ENCODE measurements around the gene FURIN. TPM values are rescaled to one million over a fixed set of nuclear protein-coding genes. Genes with fewer than 3 reads are reported as not detected.
"Not testable (repeated sequence)": the region's sequence is repeated elsewhere in the genome, so short reads cannot be mapped to it uniquely, and the experiment has no call there.

Gene FURIN
- total and polyA plus RNA-seq, 2 donors, result 11.5 to 36.7 TPM

- Histone ChIP-seq H3K9me3 (ENCODE audit: control insufficient read depth in 2 of 2, insufficient read depth in 1 of 2, low read length in 1 of 2) (no peaks in the 10 kb centered on the region), H3K36me3 (ENCODE audit: control insufficient read depth in 2 of 2, insufficient read depth in 2 of 2, low read length in 1 of 2) (peaks cover 0 to 1% of the 10 kb centered on the region in 2 donors), H3K27ac (ENCODE audit: low read depth in 1 of 2, low read length in 1 of 2) (peak overlapping the region; percentile 43 to 87), H3K4me1 (ENCODE audit: control insufficient read depth in 2 of 2, insufficient read depth in 2 of 2, low read length in 2 of 2) (peaks cover 25 to 50% of the 10 kb centered on the region in 2 donors), H3K4me3 (ENCODE audit: low read length in 2 of 2) (peak overlapping the region; percentile 58 to 88), H3K27me3 (ENCODE audit: control insufficient read depth in 2 of 2, insufficient read depth in 1 of 2, low read length in 1 of 2) (peaks cover 0 to 7% of the 10 kb centered on the region in 2 donors)
- peak in 1 of 9 donors; percentile 40 for DNase-seq (ENCODE audit: low read depth in 6 of 9, low spot score in 9 of 9)
- WGBS, result 49% methylated on average over 19 of the region's 19 CpGs
Measured at GRCh38 chr15:90870354-90871138, 2.2 kb downstream of the FURIN start.

- Histone ChIP-seq H3K27me3 (ENCODE audit: control insufficient read depth in 2 of 2, insufficient read depth in 1 of 2, low read length in 1 of 2) (peaks cover 0 to 7% of the 10 kb centered on the region in 2 donors), H3K27ac (ENCODE audit: low read depth in 1 of 2, low read length in 1 of 2) (peak overlapping the region; percentile 43 to 87), H3K36me3 (ENCODE audit: control insufficient read depth in 2 of 2, insufficient read depth in 2 of 2, low read length in 1 of 2) (peaks cover under 1 to 8% of the 10 kb centered on the region in 2 donors), H3K4me1 (ENCODE audit: control insufficient read depth in 2 of 2, insufficient read depth in 2 of 2, low read length in 2 of 2) (peaks cover 25 to 50% of the 10 kb centered on the region in 2 donors), H3K4me3 (ENCODE audit: low read length in 2 of 2) (peak overlapping the region; percentile 58 to 88), H3K9me3 (ENCODE audit: control insufficient read depth in 2 of 2, insufficient read depth in 1 of 2, low read length in 1 of 2) (no peaks in the 10 kb centered on the region)
- WGBS, result 1% methylated on average over 71 of the region's 71 CpGs
- DNase-seq (ENCODE audit: low read depth in 6 of 9, low spot score in 9 of 9), result peak in 1 of 9 donors; percentile 53
Measured at GRCh38 chr15:90871139-90871715, 2.8 kb downstream of the FURIN start.

DNA sequence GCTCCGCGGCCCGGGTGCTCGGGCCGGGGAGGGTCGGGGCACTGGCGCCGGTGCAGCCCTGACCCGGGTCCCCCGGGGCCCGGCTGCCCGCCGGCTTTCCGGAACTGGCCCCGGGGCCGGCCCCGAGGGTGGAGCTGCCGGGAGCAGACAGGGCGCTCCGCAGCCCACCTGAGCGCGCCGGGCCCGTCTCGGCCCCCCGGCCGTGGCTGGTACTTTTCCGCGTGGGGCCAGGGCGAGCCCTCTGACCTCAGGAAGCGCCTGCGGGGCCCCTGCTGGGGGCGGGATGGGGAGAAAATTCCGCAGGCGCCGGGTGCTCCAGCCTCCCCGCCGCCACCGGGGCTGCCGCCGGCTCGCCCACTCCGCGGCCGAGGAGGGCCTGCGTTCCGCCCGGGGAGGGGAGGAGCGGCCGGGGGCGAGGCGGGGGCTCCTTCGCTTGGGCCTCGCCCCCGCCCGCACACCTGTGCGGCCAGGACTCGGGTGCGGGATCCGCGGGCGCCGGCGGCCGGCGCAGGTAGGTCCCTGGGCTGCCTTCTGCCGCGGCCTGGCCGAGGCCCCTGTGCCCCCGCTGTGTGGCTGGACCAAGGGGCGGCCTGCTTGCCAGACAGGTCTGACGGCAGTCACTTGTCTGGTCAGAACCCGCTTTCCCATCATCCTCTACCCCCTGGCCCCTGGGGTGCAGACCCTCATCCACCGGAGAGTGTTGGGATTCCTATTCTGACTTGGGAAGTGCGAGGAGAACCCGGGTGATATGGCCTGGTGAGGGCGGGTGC, 3.5 kb downstream of the FURIN start:
- Histone ChIP-seq H3K27ac (ENCODE audit: low read depth in 1 of 2, low read length in 1 of 2) (peak overlapping the region in 1 of 2 donors; percentile 54), H3K36me3 (ENCODE audit: control insufficient read depth in 2 of 2, insufficient read depth in 2 of 2, low read length in 1 of 2) (peaks cover 7 to 14% of the 10 kb centered on the region in 2 donors), H3K9me3 (ENCODE audit: control insufficient read depth in 2 of 2, insufficient read depth in 1 of 2, low read length in 1 of 2) (no peaks in the 10 kb centered on the region), H3K4me1 (ENCODE audit: control insufficient read depth in 2 of 2, insufficient read depth in 2 of 2, low read length in 2 of 2) (peaks cover 25 to 50% of the 10 kb centered on the region in 2 donors), H3K4me3 (ENCODE audit: low read length in 2 of 2) (peak overlapping the region; percentile 58 to 88), H3K27me3 (ENCODE audit: control insufficient read depth in 2 of 2, insufficient read depth in 1 of 2, low read length in 1 of 2) (peaks cover 0 to 7% of the 10 kb centered on the region in 2 donors)
- 3% methylated on average over 77 of the region's 77 CpGs for WGBS
- DNase-seq (ENCODE audit: low read depth in 6 of 9, low spot score in 9 of 9), result peak in 1 of 9 donors; percentile 51

DNA sequence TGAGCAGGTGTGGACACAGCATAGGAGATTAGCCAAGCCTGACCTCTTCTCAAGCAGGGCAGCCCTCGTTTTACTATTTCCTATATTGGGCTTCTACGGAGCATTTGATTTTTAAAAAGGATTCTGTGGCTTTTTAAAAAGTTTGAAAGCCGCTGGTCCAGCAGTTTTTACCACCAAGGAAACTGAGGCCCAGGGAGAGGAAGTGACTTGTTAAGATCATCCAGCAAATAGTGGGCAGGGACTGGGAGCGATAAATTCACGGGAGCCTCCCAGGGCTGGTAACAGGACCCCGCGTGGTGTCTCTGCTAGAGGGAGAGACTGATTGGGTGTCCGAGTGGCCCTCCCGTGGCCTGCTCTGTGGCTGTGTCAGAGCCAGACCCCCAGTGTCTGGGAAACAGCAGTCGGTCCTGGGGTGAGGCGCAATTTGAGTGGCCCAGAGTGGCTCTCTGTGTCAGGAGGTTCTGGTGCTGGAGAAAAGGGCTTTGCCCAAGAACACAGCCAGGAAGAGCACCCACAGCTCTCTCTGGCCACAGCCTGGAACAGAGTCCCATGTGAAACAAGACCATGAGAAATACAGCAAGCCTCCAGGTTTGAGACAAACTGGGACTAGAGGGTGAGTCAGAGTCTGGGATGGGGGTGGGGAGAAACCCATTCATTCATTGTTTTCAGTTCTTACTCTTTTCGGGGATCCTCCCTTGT, 4.2 kb downstream of the FURIN start:
- H3K4me3 ChIP-seq (ENCODE audit: low read length in 2 of 2), result peak overlapping the region; percentile 44 to 88
- 71% methylated on average over 12 of the region's 12 CpGs for WGBS
- DNase-seq (ENCODE audit: low read depth in 6 of 9, low spot score in 9 of 9), result no peak
- no peaks in the 10 kb centered on the region for H3K9me3 ChIP-seq (ENCODE audit: control insufficient read depth in 2 of 2, insufficient read depth in 1 of 2, low read length in 1 of 2)
- H3K27me3 ChIP-seq (ENCODE audit: control insufficient read depth in 2 of 2, insufficient read depth in 1 of 2, low read length in 1 of 2), result peaks cover 0 to 7% of the 10 kb centered on the region in 2 donors
- H3K4me1 ChIP-seq (ENCODE audit: control insufficient read depth in 2 of 2, insufficient read depth in 2 of 2, low read length in 2 of 2), result peaks cover 25 to 50% of the 10 kb centered on the region in 2 donors
- peaks cover 15 to 21% of the 10 kb centered on the region in 2 donors for H3K36me3 ChIP-seq (ENCODE audit: control insufficient read depth in 2 of 2, insufficient read depth in 2 of 2, low read length in 1 of 2)
- H3K27ac ChIP-seq (ENCODE audit: low read depth in 1 of 2, low read length in 1 of 2), result peak overlapping the region in 1 of 2 donors; percentile 46

GRCh38 chr15:90873488-90873997, 5.2 kb downstream of the FURIN start:
- H3K36me3 ChIP-seq (ENCODE audit: control insufficient read depth in 2 of 2, insufficient read depth in 2 of 2, low read length in 1 of 2), result peaks cover 21 to 30% of the 10 kb centered on the region in 2 donors
- H3K27ac ChIP-seq (ENCODE audit: low read depth in 1 of 2, low read length in 1 of 2), result no peak overlapping the region
- H3K4me3 ChIP-seq (ENCODE audit: low read length in 2 of 2), result no peak overlapping the region
- H3K9me3 ChIP-seq (ENCODE audit: control insufficient read depth in 2 of 2, insufficient read depth in 1 of 2, low read length in 1 of 2), result no peaks in the 10 kb centered on the region
- WGBS, result 87% methylated on average over 6 of the region's 6 CpGs
- H3K27me3 ChIP-seq (ENCODE audit: control insufficient read depth in 2 of 2, insufficient read depth in 1 of 2, low read length in 1 of 2), result peaks cover 0 to 7% of the 10 kb centered on the region in 2 donors
- no peak for DNase-seq (ENCODE audit: low read depth in 6 of 9, low spot score in 9 of 9)
- peaks cover 25 to 46% of the 10 kb centered on the region in 2 donors for H3K4me1 ChIP-seq (ENCODE audit: control insufficient read depth in 2 of 2, insufficient read depth in 2 of 2, low read length in 2 of 2)

GRCh38 chr15:90873998-90874605, 5.7 kb downstream of the FURIN start:
- H3K27me3 ChIP-seq (ENCODE audit: control insufficient read depth in 2 of 2, insufficient read depth in 1 of 2, low read length in 1 of 2), result peaks cover 0 to 7% of the 10 kb centered on the region in 2 donors
- WGBS, result 81% methylated on average over 15 of the region's 15 CpGs
- H3K9me3 ChIP-seq (ENCODE audit: control insufficient read depth in 2 of 2, insufficient read depth in 1 of 2, low read length in 1 of 2), result no peaks in the 10 kb centered on the region
- H3K27ac ChIP-seq (ENCODE audit: low read depth in 1 of 2, low read length in 1 of 2), result no peak overlapping the region
- peaks cover 25 to 43% of the 10 kb centered on the region in 2 donors for H3K4me1 ChIP-seq (ENCODE audit: control insufficient read depth in 2 of 2, insufficient read depth in 2 of 2, low read length in 2 of 2)
- H3K36me3 ChIP-seq (ENCODE audit: control insufficient read depth in 2 of 2, insufficient read depth in 2 of 2, low read length in 1 of 2), result peaks cover 24 to 36% of the 10 kb centered on the region in 2 donors
- H3K4me3 ChIP-seq (ENCODE audit: low read length in 2 of 2), result no peak overlapping the region
- no peak for DNase-seq (ENCODE audit: low read depth in 6 of 9, low spot score in 9 of 9)

DNA sequence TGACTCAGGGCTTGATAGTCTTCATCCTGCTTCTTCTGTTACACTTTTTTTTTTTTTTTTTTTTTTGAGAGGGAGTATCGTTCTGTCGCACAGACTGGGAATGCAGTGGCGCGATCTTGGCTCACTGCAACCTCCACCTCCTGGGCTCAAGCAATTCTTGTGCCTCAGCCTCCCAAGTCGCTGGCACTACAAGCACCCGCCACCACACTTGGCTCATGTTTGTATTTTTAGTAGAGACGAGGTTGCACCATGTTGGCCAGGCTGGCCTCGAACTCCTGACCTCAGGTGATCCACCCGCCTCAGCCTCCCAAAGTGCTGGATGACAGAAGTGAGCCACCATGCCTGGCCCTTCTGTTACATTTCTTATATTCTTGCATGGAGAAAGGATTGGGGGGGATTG, 6.6 kb downstream of the FURIN start:
- Histone ChIP-seq H3K36me3 (ENCODE audit: control insufficient read depth in 2 of 2, insufficient read depth in 2 of 2, low read length in 1 of 2) (peaks cover 32 to 45% of the 10 kb centered on the region in 2 donors), H3K4me1 (ENCODE audit: control insufficient read depth in 2 of 2, insufficient read depth in 2 of 2, low read length in 2 of 2) (peaks cover 17 to 34% of the 10 kb centered on the region in 2 donors)
- DNase-seq (ENCODE audit: low read depth in 6 of 9, low spot score in 9 of 9); H3K27ac ChIP-seq (ENCODE audit: low read depth in 1 of 2, low read length in 1 of 2); H3K27me3 ChIP-seq (ENCODE audit: control insufficient read depth in 2 of 2, insufficient read depth in 1 of 2, low read length in 1 of 2); H3K9me3 ChIP-seq (ENCODE audit: control insufficient read depth in 2 of 2, insufficient read depth in 1 of 2, low read length in 1 of 2); H3K4me3 ChIP-seq (ENCODE audit: low read length in 2 of 2): not testable (repeated sequence)
- WGBS, result 98% methylated on average over 9 of the region's 9 CpGs

DNA sequence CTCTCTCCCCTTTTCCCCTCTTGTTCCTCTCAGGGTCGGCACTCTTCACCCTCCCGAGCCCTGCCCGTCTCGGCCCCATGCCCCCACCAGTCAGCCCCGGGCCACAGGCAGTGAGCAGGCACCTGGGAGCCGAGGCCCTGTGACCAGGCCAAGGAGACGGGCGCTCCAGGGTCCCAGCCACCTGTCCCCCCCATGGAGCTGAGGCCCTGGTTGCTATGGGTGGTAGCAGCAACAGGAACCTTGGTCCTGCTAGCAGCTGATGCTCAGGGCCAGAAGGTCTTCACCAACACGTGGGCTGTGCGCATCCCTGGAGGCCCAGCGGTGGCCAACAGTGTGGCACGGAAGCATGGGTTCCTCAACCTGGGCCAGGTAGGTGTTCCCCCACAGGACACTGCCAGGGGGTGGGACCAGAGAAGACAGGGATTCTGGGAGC, 7.2 kb downstream of the FURIN start:
- peaks cover 0 to 7% of the 10 kb centered on the region in 2 donors for H3K27me3 ChIP-seq (ENCODE audit: control insufficient read depth in 2 of 2, insufficient read depth in 1 of 2, low read length in 1 of 2)
- no peaks in the 10 kb centered on the region for H3K9me3 ChIP-seq (ENCODE audit: control insufficient read depth in 2 of 2, insufficient read depth in 1 of 2, low read length in 1 of 2)
- WGBS, result 98% methylated on average over 12 of the region's 12 CpGs
- peaks cover 13 to 29% of the 10 kb centered on the region in 2 donors for H3K4me1 ChIP-seq (ENCODE audit: control insufficient read depth in 2 of 2, insufficient read depth in 2 of 2, low read length in 2 of 2)
- H3K36me3 ChIP-seq (ENCODE audit: control insufficient read depth in 2 of 2, insufficient read depth in 2 of 2, low read length in 1 of 2), result peaks cover 38 to 51% of the 10 kb centered on the region in 2 donors
- no peak overlapping the region for H3K27ac ChIP-seq (ENCODE audit: low read depth in 1 of 2, low read length in 1 of 2)
- DNase-seq (ENCODE audit: low read depth in 6 of 9, low spot score in 9 of 9), result no peak
- H3K4me3 ChIP-seq (ENCODE audit: low read length in 2 of 2), result no peak overlapping the region
